HepG2 (cell line): Measurements from ENCODE around the gene MEP1B. TPM values are rescaled to one million over a fixed set of nuclear protein-coding genes. Genes with fewer than 3 reads are reported as not detected.

ENCODE experiments used
- ATAC-seq: fragments of 200-7000 bp; cut with Tn5 transposase; 3 replicates; pipeline ENCODE4 v1.9.1; 2020; ENCODE audit warnings: mild to moderate bottlenecking, moderate library complexity
- Bru-seq: library from RNA; stranded (reverse); fragments of 400-500 nt; gene quantifications from one replicate; lab custom pipeline; 2021; lab: Mats Ljungman, UMichigan
- BruChase-seq, 2 experiments: library from RNA; stranded (reverse); fragments of 400-500 nt; gene quantifications; one replicate each; lab custom pipeline; 2021; lab: Mats Ljungman, UMichigan
- BruUV-seq: library from RNA; stranded (reverse); fragments of 400-500 nt; replicated peaks from 2 replicates; lab custom pipeline; 2021; lab: Mats Ljungman, UMichigan
- CTCF ChIA-PET: fragments of 300-600 bp; formaldehyde crosslinking; extraction: SDS; loops from one replicate; lab custom pipeline; 2021; ENCODE audit warnings: low total read pairs, inconsistent platforms, low intra/inter-chr PET ratio; lab: Yijun Ruan, JAX
- POLR2A ChIA-PET: fragments of 350-600 bp; sonication (Branson Sonifier 250); formaldehyde crosslinking; loops from one replicate; lab custom pipeline; 2020; ENCODE audit warnings: antibody characterized with exemption, inconsistent platforms; lab: Yijun Ruan, JAX
- DNase-seq: peaks from one replicate; pipeline ENCODE4 v3.0.0-alpha.2; 2015; ENCODE audit warnings: low spot score
- FAIRE-seq: peaks from 3 replicates; lab custom pipeline; 2011; peaks lifted over from hg19 to GRCh38; lab: Jason Lieb, UNC
- H2AFZ ChIP-seq: one replicate; pipeline ENCODE4 v1.6.1; 2011; ENCODE audit warnings: low read length, inconsistent platforms
- H3K27ac ChIP-seq: fragments of 300-600 bp; 3 replicates; pipeline ENCODE4 v1.8.0; 2011; ENCODE audit warnings: mixed run types, mild to moderate bottlenecking, mixed read lengths, low read length, inconsistent platforms; ENCODE audit not compliant: insufficient read depth; ENCODE audit errors: extremely low read length
- H3K27me3 ChIP-seq, 2 experiments: fragments of 200-600 bp in 1 of 2; 2 replicates in 1 of 2; 3 replicates in 1 of 2; pipeline versions ENCODE4 v1.6.0 to v1.8.0; 2011; ENCODE audit warnings: low read length in 2 of 2, mild to moderate bottlenecking in 2 of 2, moderate library complexity in 2 of 2, inconsistent platforms in 1 of 2; ENCODE audit not compliant: insufficient read depth in 2 of 2, control insufficient read depth in 1 of 2
- H3K36me3 ChIP-seq, 2 experiments: fragments of 200-600 bp in 1 of 2; replicated peaks in 1 of 2; 2 replicates in 1 of 2; 3 replicates in 1 of 2; pipeline versions ENCODE4 v1.5.1 to v1.8.0; 2011; ENCODE audit warnings: low read length in 2 of 2, inconsistent platforms in 1 of 2; ENCODE audit not compliant: insufficient read depth in 2 of 2, control insufficient read depth in 1 of 2
- H3K4me1 ChIP-seq: 2 replicates; pipeline ENCODE4 v1.5.1; 2012; ENCODE audit warnings: low read length, inconsistent platforms; ENCODE audit not compliant: insufficient read depth
- H3K4me2 ChIP-seq: 2 replicates; pipeline ENCODE4 v1.6.0; 2011; ENCODE audit warnings: low read depth, low read length, inconsistent platforms
- H3K4me3 ChIP-seq, 3 experiments: fragments of 200-600 bp in 1 of 3; sonication (generic), shearing (Covaris generic) in 1 of 3; replicated peaks in 1 of 3; 2 replicates each; pipeline ENCODE4 v1.5.1; 2011 to 2016; ENCODE audit warnings: low read length in 3 of 3, inconsistent platforms in 2 of 3, low read depth in 2 of 3, mild to moderate bottlenecking in 2 of 3, control low read depth in 1 of 3, mixed read lengths in 1 of 3; ENCODE audit not compliant: insufficient read depth in 1 of 3
- H3K79me2 ChIP-seq: one replicate; pipeline ENCODE4 v1.6.1; 2011; ENCODE audit warnings: low read length, inconsistent platforms; ENCODE audit not compliant: insufficient read depth
- H3K9ac ChIP-seq: 2 replicates; pipeline ENCODE4 v1.6.0; 2011; ENCODE audit warnings: mild to moderate bottlenecking, low read depth, low read length, inconsistent platforms; ENCODE audit not compliant: insufficient read depth
- H3K9me3 ChIP-seq: 2 replicates; pipeline ENCODE4 v1.5.1; 2012; ENCODE audit warnings: mild to moderate bottlenecking, low read length
- H4K20me1 ChIP-seq: 2 replicates; pipeline ENCODE4 v1.6.0; 2011; ENCODE audit warnings: inconsistent platforms, mild to moderate bottlenecking, low read length, moderate library complexity; ENCODE audit not compliant: insufficient read depth
- ATF5 ChIP-seq: sonication (generic); formaldehyde crosslinking; IDR thresholded peaks from 2 replicates; pipeline ENCODE4 v1.4.0; 2020; ENCODE audit warnings: mild to moderate bottlenecking, low read depth, missing genetic modification reagents
- ATF7-NPFF ChIP-seq: sonication (generic); formaldehyde crosslinking; IDR thresholded peaks from 2 replicates; pipeline ENCODE4 v1.8.1; 2023; ENCODE audit warnings: mild to moderate bottlenecking, low read depth, missing genetic modification reagents, moderate library complexity
- E2F1 ChIP-seq: sonication (generic); formaldehyde crosslinking; IDR thresholded peaks from 2 replicates; pipeline ENCODE4 v1.5.0; 2020; ENCODE audit warnings: missing genetic modification reagents
- GLI4 ChIP-seq: sonication (generic); formaldehyde crosslinking; IDR thresholded peaks from 2 replicates; pipeline ENCODE4 v1.5.1; 2020; ENCODE audit warnings: missing genetic modification reagents, mild to moderate bottlenecking, moderate library complexity, borderline replicate concordance
- ISX ChIP-seq: sonication (generic); formaldehyde crosslinking; conservative IDR thresholded peaks from 2 replicates; pipeline ENCODE4 v1.5.0; 2020; ENCODE audit warnings: missing genetic modification reagents
- JARID2 ChIP-seq: sonication (generic); formaldehyde crosslinking; IDR thresholded peaks from 2 replicates; pipeline ENCODE4 v1.8.1; 2023; ENCODE audit warnings: missing genetic modification reagents, inconsistent platforms; ENCODE audit not compliant: insufficient replicate concordance
- KDM3A ChIP-seq: IDR thresholded peaks from 2 replicates; pipeline ENCODE4 v1.6.1; 2018; ENCODE audit warnings: low read depth, missing compliant biosample characterization
- PRDM4 ChIP-seq: sonication (generic); formaldehyde crosslinking; IDR thresholded peaks from 2 replicates; pipeline ENCODE4 v1.9.0; 2021; ENCODE audit warnings: missing genetic modification reagents, borderline replicate concordance
- SALL1 ChIP-seq: sonication (generic); formaldehyde crosslinking; IDR thresholded peaks from 2 replicates; pipeline ENCODE4 v1.8.0; 2022; ENCODE audit warnings: mild to moderate bottlenecking, missing genetic modification reagents
- TFAP4 ChIP-seq: sonication (generic); IDR thresholded peaks from 2 replicates; pipeline ENCODE4 v1.6.1; 2016; ENCODE audit warnings: low read depth, borderline replicate concordance
- YEATS4 ChIP-seq: sonication (generic); formaldehyde crosslinking; IDR thresholded peaks from 2 replicates; pipeline ENCODE4 v1.4.0; 2020; ENCODE audit warnings: missing genetic modification reagents, borderline replicate concordance
- ZNF33B ChIP-seq: sonication (generic); formaldehyde crosslinking; IDR thresholded peaks from 2 replicates; pipeline ENCODE4 v1.5.1; 2020; ENCODE audit warnings: mild to moderate bottlenecking, missing genetic modification reagents
- ZNF432 ChIP-seq: sonication (generic); formaldehyde crosslinking; IDR thresholded peaks from 2 replicates; pipeline ENCODE4 v1.5.0; 2020; ENCODE audit warnings: missing genetic modification reagents, mild to moderate bottlenecking, borderline replicate concordance
- WGBS: methylation state at CpG from one replicate; pipeline ENCODE4 v1.1.6; 2017; ENCODE audit warnings: low lambda C conversion rate; 5-methylcytosine and 5-hydroxymethylcytosine counted together
- in situ Hi-C: cut with HindIII; loops from 2 replicates; pipeline ENCODE4 v1.10.0; 2017; ENCODE audit warnings: low pct_unique_long_range_greater_than_20kb; ENCODE audit not compliant: extremely low pct_ligation_motif_present
- intact Hi-C: fragments of 100-400 bp; cut with micrococcal nuclease; formaldehyde crosslinking; loops from one replicate; pipeline ENCODE4 v1.10.0; 2022; ENCODE audit not compliant: unreplicated experiment
- long read RNA-seq, 2 experiments: library from RNA in 1 of 2; library from polyadenylated mRNA in 1 of 2; stranded (forward) in 1 of 2; unstranded in 1 of 2; transcript quantifications; one replicate each; pipeline ENCODE4 v2.0.0, GENCODE V29; 2019 to 2022
- polyA minus RNA-seq, 3 experiments: library from RNA; depleted of rRNA, polyadenylated mRNA; stranded (reverse); fragments of >200 nt; gene quantifications; 2 replicates each; pipeline ENCODE4 v1.2.3, GENCODE V29; 2011; ENCODE audit warnings: low replicate concordance in 1 of 3
- polyA plus RNA-seq, 8 experiments: library from polyadenylated mRNA; depleted of rRNA in 3 of 8; stranded (reverse) in 7 of 8; unstranded in 1 of 8; fragments of >200 nt; fragmentation: Illumina TruSeq in 4 of 8; extraction: Trizol in 4 of 8; gene quantifications; 2 replicates each; pipeline versions ENCODE4 v1.2.1 to v1.2.3, GENCODE V29; 2011 to 2016; ENCODE audit warnings: low read depth in 4 of 8, missing spikeins in 1 of 8, mixed read lengths in 1 of 8; ENCODE audit not compliant: insufficient read depth in 1 of 8
- total RNA-seq, 5 experiments: library from RNA; depleted of rRNA; stranded (reverse); fragments of >200 nt; fragmentation: Illumina TruSeq; extraction: Trizol; gene quantifications; 2 replicates each; pipeline ENCODE4 v1.2.3, GENCODE V29; 2016; ENCODE audit warnings: low read depth in 1 of 5

MEP1B gene
- not detected in 2 replicates for total RNA-seq (2016; rRNA removed; fragmentation: Illumina TruSeq; extraction: Trizol)
- total RNA-seq (2016; cell fraction: cytosol; rRNA removed; fragmentation: Illumina TruSeq; extraction: Trizol; ENCODE audit: low read depth) = not detected in 2 replicates
- not detected in 2 replicates for total RNA-seq (2016; cell fraction: insoluble cytoplasmic fraction; rRNA removed; fragmentation: Illumina TruSeq; extraction: Trizol)
- not detected in 2 replicates for total RNA-seq (2016; cell fraction: membrane; rRNA removed; fragmentation: Illumina TruSeq; extraction: Trizol)
- total RNA-seq (2016; cell fraction: nucleus; rRNA removed; fragmentation: Illumina TruSeq; extraction: Trizol) = not detected in 2 replicates
- polyA plus RNA-seq (2011; rRNA removed) = not detected in 2 replicates
- polyA plus RNA-seq (2011; cell fraction: cytosol; rRNA removed) = not detected in 2 replicates
- polyA plus RNA-seq (2011; cell fraction: nucleus; rRNA removed) = not detected in 2 replicates
- not detected in 2 replicates for polyA plus RNA-seq (2012)
- polyA plus RNA-seq (2016; cell fraction: cytosol; fragmentation: Illumina TruSeq; extraction: Trizol; ENCODE audit: low read depth) = not detected in 2 replicates
- polyA plus RNA-seq (2016; cell fraction: insoluble cytoplasmic fraction; fragmentation: Illumina TruSeq; extraction: Trizol; ENCODE audit: low read depth) = not detected in 2 replicates
- polyA plus RNA-seq (2016; cell fraction: membrane; fragmentation: Illumina TruSeq; extraction: Trizol; ENCODE audit: low read depth) = not detected in 2 replicates
- polyA plus RNA-seq (2016; cell fraction: nucleus; fragmentation: Illumina TruSeq; extraction: Trizol; ENCODE audit: insufficient read depth, low read depth) = not detected in 2 replicates
- not detected in 2 replicates for polyA minus RNA-seq (2011; rRNA and poly(A)+ RNA removed; ENCODE audit: low replicate concordance)
- polyA minus RNA-seq (2011; cell fraction: cytosol; rRNA and poly(A)+ RNA removed) = not detected in 2 replicates
- not detected in 2 replicates for polyA minus RNA-seq (2011; cell fraction: nucleus; rRNA and poly(A)+ RNA removed)
- percentile 6 among the genes with signal in this experiment for Bru-seq, nascent RNA
- percentile 23 among the genes with signal in this experiment for BruChase-seq, experiment 1, labeled RNA remaining after a 6-hour chase
- BruChase-seq, experiment 2, labeled RNA remaining after a 2-hour chase = percentile 31 among the genes with signal in this experiment
- long read RNA-seq, experiment 1 = 0 reads
- long read RNA-seq, experiment 2 = 0 reads

GRCh38 chr18:32189790-32190189 lies at the start of gene MEP1B:
TSS of gene MEP1B (plus strand) at chr18:32190039. CDS start at chr18:32190071, 32 bp downstream.
- in situ Hi-C loops = no loop called here
- CTCF ChIA-PET = no interaction called here

More at GRCh38 chr18:32189790-32190189, at the start of gene MEP1B:
- Histone ChIP-seq H3K36me3 (no peaks in the 10 kb centered on the region), H4K20me1 (no peaks in the 10 kb centered on the region), H3K4me2 (no peak within 1 kb of the TSS), H3K9ac (no peak within 1 kb of the TSS), H3K4me3 (no peak within 1 kb of the TSS), H3K79me2 (no peaks in the 10 kb centered on the region), H3K27me3 (no peaks in the 10 kb centered on the region), H3K9me3 (no peaks in the 10 kb centered on the region), H3K27ac (no peak within 1 kb of the TSS), H3K4me1 (no peaks in the 10 kb centered on the region), H2AFZ (no peak within 1 kb of the TSS)
- 2% methylated on average over 2 of the region's 2 CpGs for WGBS
- BruUV-seq = no TSS peak
- TF ChIP-seq SALL1 (CRISPR knock-in tag) (no peak), ZNF432 (CRISPR knock-in tag) (no peak), JARID2 (CRISPR knock-in tag) (no peak), ATF5 (no peak), TFAP4 (no peak), ATF7-NPFF (CRISPR knock-in tag) (no peak), ZNF33B (CRISPR knock-in tag) (no peak), YEATS4 (CRISPR knock-in tag) (no peak), KDM3A (no peak), E2F1 (no peak), ISX (no peak), PRDM4 (CRISPR knock-in tag) (no peak), GLI4 (CRISPR knock-in tag) (no peak)
- intact Hi-C loops = no loop called here
- ATAC-seq (no peak), FAIRE-seq (no peak), DNase-seq (no peak)
- POLR2A ChIA-PET = no interaction called here
